GM12878 (cell line): ENCODE results near the gene TNFSF8. TPM values are rescaled to one million over a fixed set of nuclear protein-coding genes. Genes with fewer than 3 reads are reported as not detected.

Source experiments
- ATAC-seq: fragments of 200-7000 bp; cut with Tn5 transposase; 3 replicates; pipeline ENCODE4 v1.9.1; 2020; ENCODE audit warnings: mild to moderate bottlenecking, moderate library complexity
- BruUV-seq: library from RNA; stranded (reverse); fragments of 400-500 nt; replicated peaks from 2 replicates; lab custom pipeline; 2021; lab: Mats Ljungman, UMichigan
- CTCF ChIA-PET: fragments of 300-600 bp; sonication (Branson Sonifier 250); formaldehyde crosslinking; extraction: SDS; loops from one replicate; lab custom pipeline; 2021; ENCODE audit warnings: inconsistent platforms; lab: Yijun Ruan, JAX
- POLR2A ChIA-PET: fragments of 350-600 bp; formaldehyde crosslinking; extraction: SDS; loops from one replicate; lab custom pipeline; 2021; ENCODE audit warnings: inconsistent platforms; lab: Charles Lee
- RAD21 ChIA-PET: fragments of 300-600 bp; sonication (Branson Sonifier 250); formaldehyde crosslinking; loops from one replicate; lab custom pipeline; 2023; ENCODE audit warnings: antibody characterized with exemption; ENCODE audit not compliant: unreplicated experiment; lab: Charles Lee
- SMC1A ChIA-PET: fragments of 300-600 bp; sonication (Branson Sonifier 250); formaldehyde crosslinking; loops from one replicate; lab custom pipeline; 2023; ENCODE audit not compliant: unreplicated experiment, uncharacterized antibody; lab: Charles Lee
- DNase-seq: peaks from one replicate; pipeline ENCODE4 v3.0.0-alpha.2; 2011; ENCODE audit warnings: low read depth, low spot score
- FAIRE-seq: peaks from 3 replicates; lab custom pipeline; 2011; peaks lifted over from hg19 to GRCh38; lab: Jason Lieb, UNC
- H2AFZ ChIP-seq: 2 replicates; pipeline ENCODE4 v1.6.0; 2011; ENCODE audit warnings: low read depth, low read length, control low read depth; ENCODE audit not compliant: control insufficient read depth
- H3K27ac ChIP-seq: 2 replicates; pipeline ENCODE4 v1.5.1; 2011; ENCODE audit warnings: control low read depth; ENCODE audit not compliant: control insufficient read depth, insufficient read depth
- H3K27me3 ChIP-seq, 2 experiments: replicated peaks in 1 of 2; 2 replicates each; pipeline versions ENCODE4 v1.6.0 to v1.6.1; 2011; ENCODE audit warnings: low read length in 1 of 2; ENCODE audit not compliant: control insufficient read depth in 2 of 2, insufficient read depth in 2 of 2
- H3K36me3 ChIP-seq, 2 experiments: 2 replicates each; pipeline ENCODE4 v1.5.1; 2011; ENCODE audit warnings: low read length in 1 of 2; ENCODE audit not compliant: control insufficient read depth in 2 of 2, insufficient read depth in 2 of 2
- H3K4me1 ChIP-seq: 2 replicates; pipeline ENCODE4 v1.6.1; 2011; ENCODE audit warnings: mild to moderate bottlenecking, low read length, moderate library complexity, mixed read lengths; ENCODE audit not compliant: control insufficient read depth, insufficient read depth
- H3K4me2 ChIP-seq: 2 replicates; pipeline ENCODE4 v1.6.0; 2011; ENCODE audit warnings: control low read depth; ENCODE audit not compliant: control insufficient read depth, insufficient read depth
- H3K4me3 ChIP-seq: fragments of 200-600 bp; sonication (generic); 2 replicates; pipeline ENCODE4 v1.5.1; 2016
- H3K79me2 ChIP-seq: 2 replicates; pipeline ENCODE4 v1.6.0; 2011; ENCODE audit warnings: low read length; ENCODE audit not compliant: control insufficient read depth, insufficient read depth
- H3K9ac ChIP-seq: 2 replicates; pipeline ENCODE4 v1.8.0; 2011; ENCODE audit warnings: low read length, control low read depth, mixed read lengths; ENCODE audit not compliant: control insufficient read depth, insufficient read depth
- H3K9me3 ChIP-seq: replicated peaks from 3 replicates; pipeline ENCODE4 v1.5.1; 2011; ENCODE audit warnings: mild to moderate bottlenecking, low read length; ENCODE audit not compliant: control insufficient read depth, insufficient read depth
- H4K20me1 ChIP-seq: 2 replicates; pipeline ENCODE4 v1.6.0; 2011; ENCODE audit not compliant: control insufficient read depth, insufficient read depth
- ASH2L ChIP-seq: fragments of 300-600, 200-600 bp; sonication (generic); IDR thresholded peaks from 2 replicates; pipeline ENCODE4 v1.6.1; 2017; ENCODE audit warnings: low read depth, mild to moderate bottlenecking, borderline replicate concordance
- FOXK2 ChIP-seq: fragments of 450-650 bp; IDR thresholded peaks from 2 replicates; pipeline ENCODE4 v1.6.1; 2017; ENCODE audit warnings: mild to moderate bottlenecking, moderate library complexity
- HDAC2 ChIP-seq: fragments of 200-600 bp; sonication (generic); IDR thresholded peaks from 2 replicates; pipeline ENCODE4 v1.6.1; 2017
- HDAC6 ChIP-seq: fragments of 200-600 bp; sonication (generic); IDR thresholded peaks from one replicate; pipeline ENCODE4 v1.8.0; 2017; ENCODE audit warnings: antibody characterized with exemption; ENCODE audit not compliant: unreplicated experiment
- NFYA ChIP-seq: IDR thresholded peaks from 2 replicates; pipeline ENCODE4 v1.6.1; 2011; ENCODE audit warnings: low read depth, mild to moderate bottlenecking, low read length, improper control_type of control experiment, borderline replicate concordance
- PAX8 ChIP-seq: fragments of 450-650 bp; IDR thresholded peaks from 2 replicates; pipeline ENCODE4 v1.6.1; 2017; ENCODE audit warnings: mild to moderate bottlenecking, moderate library complexity
- RUNX3 ChIP-seq: IDR thresholded peaks from 2 replicates; pipeline ENCODE4 v1.6.1; 2012; ENCODE audit warnings: low read length, inconsistent platforms
- ZNF274 ChIP-seq: IDR thresholded peaks from one replicate; pipeline ENCODE4 v1.8.0; 2011; ENCODE audit not compliant: insufficient read length, insufficient read depth
- WGBS: methylation state at CpG from one replicate; pipeline ENCODE4 v1.1.6; 2016; ENCODE audit warnings: low lambda C conversion rate; ENCODE audit not compliant: insufficient replicate concordance, insufficient coverage; ENCODE audit errors: missing lambda C conversion rate; 5-methylcytosine and 5-hydroxymethylcytosine counted together
- in situ Hi-C: fragments of 300-500 bp; cut with MboI; formaldehyde crosslinking; loops from 9 replicates; pipeline ENCODE4 v1.14.3; 2018; ENCODE audit warnings: mixed read lengths
- intact Hi-C: fragments of 100-400 bp; cut with micrococcal nuclease; formaldehyde crosslinking; loops from one replicate; pipeline ENCODE4 v1.14.2; 2022; ENCODE audit not compliant: unreplicated experiment
- polyA plus RNA-seq, 11 experiments: library from polyadenylated mRNA; depleted of rRNA in 4 of 11; unstranded in 6 of 11; stranded (reverse) in 5 of 11; fragments of >200 nt; fragmentation: Nextera tagmentation in 4 of 11; fragmentation: Illumina TruSeq in 1 of 11; extraction: Ambion mirVana in 4 of 11; extraction: Trizol in 1 of 11; gene quantifications; 1 replicate in 1 of 11; 2 replicates in 10 of 11; pipeline versions ENCODE4 v1.2.1 to v1.2.3, GENCODE V29; 2011 to 2016; ENCODE audit warnings: inconsistent platforms in 2 of 11, missing spikeins in 2 of 11, low read depth in 1 of 11
- total RNA-seq, 4 experiments: library from RNA; depleted of rRNA in 3 of 4; stranded (reverse); fragments of >200 nt in 3 of 4; fragmentation: Illumina TruSeq in 1 of 4; extraction: Trizol in 1 of 4; gene quantifications; 2 replicates each; pipeline versions ENCODE4 v1.2.1 to v1.2.3, GENCODE V29; 2013 to 2021
- TF ChIP-seq, protein P1 (sequence below): IDR thresholded peaks from 2 replicates; pipeline ENCODE4 v1.6.1; 2012; ENCODE audit warnings: improper control_type of control experiment, low read depth, low read length; ENCODE audit not compliant: insufficient replicate concordance
- TF ChIP-seq, protein P2 (sequence below): fragments of 450-650 bp; IDR thresholded peaks from 2 replicates; pipeline ENCODE4 v1.6.1; 2017; ENCODE audit warnings: borderline replicate concordance

Gene TNFSF8
- total and polyA plus RNA-seq, 10 of the 15 experiments (the other 5 are each of a cell fraction or from before 2014, with no cell fraction given) = 0.10 to 0.29 (median 0.15) TPM; not detected in 7

DNA sequence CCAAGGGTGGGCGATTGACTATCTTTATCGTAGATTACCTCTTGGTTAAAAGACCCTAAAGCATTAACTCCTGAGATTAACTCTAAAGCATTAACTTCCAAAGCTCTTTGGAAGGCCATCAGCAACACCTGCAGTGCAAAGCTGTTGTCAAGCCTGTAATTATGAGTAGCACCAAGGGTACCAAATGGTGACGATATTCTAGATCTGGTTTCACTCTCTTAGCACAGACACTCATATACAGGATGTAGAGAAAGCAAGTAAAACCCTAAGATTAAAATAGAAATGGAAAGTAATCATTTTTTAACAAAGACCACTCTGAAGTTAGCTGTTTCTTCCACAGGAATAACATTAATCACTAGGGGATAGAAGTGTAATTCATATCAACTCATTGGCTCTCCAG lies 29.9 kb upstream of the TNFSF8 start (continued):
- TF ChIP-seq, protein P1, sequence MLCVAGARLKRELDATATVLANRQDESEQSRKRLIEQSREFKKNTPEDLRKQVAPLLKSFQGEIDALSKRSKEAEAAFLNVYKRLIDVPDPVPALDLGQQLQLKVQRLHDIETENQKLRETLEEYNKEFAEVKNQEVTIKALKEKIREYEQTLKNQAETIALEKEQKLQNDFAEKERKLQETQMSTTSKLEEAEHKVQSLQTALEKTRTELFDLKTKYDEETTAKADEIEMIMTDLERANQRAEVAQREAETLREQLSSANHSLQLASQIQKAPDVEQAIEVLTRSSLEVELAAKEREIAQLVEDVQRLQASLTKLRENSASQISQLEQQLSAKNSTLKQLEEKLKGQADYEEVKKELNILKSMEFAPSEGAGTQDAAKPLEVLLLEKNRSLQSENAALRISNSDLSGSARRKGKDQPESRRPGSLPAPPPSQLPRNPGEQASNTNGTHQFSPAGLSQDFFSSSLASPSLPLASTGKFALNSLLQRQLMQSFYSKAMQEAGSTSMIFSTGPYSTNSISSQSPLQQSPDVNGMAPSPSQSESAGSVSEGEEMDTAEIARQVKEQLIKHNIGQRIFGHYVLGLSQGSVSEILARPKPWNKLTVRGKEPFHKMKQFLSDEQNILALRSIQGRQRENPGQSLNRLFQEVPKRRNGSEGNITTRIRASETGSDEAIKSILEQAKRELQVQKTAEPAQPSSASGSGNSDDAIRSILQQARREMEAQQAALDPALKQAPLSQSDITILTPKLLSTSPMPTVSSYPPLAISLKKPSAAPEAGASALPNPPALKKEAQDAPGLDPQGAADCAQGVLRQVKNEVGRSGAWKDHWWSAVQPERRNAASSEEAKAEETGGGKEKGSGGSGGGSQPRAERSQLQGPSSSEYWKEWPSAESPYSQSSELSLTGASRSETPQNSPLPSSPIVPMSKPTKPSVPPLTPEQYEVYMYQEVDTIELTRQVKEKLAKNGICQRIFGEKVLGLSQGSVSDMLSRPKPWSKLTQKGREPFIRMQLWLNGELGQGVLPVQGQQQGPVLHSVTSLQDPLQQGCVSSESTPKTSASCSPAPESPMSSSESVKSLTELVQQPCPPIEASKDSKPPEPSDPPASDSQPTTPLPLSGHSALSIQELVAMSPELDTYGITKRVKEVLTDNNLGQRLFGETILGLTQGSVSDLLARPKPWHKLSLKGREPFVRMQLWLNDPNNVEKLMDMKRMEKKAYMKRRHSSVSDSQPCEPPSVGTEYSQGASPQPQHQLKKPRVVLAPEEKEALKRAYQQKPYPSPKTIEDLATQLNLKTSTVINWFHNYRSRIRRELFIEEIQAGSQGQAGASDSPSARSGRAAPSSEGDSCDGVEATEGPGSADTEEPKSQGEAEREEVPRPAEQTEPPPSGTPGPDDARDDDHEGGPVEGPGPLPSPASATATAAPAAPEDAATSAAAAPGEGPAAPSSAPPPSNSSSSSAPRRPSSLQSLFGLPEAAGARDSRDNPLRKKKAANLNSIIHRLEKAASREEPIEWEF = no peak
- no peak for TF ChIP-seq ZNF274
- no peak for TF ChIP-seq HDAC2
- TF ChIP-seq, all 136 proteins: peak for 0

GRCh38 chr9:114958844-114959235 lies 28.4 kb upstream of the TNFSF8 start:
- H3K27me3 ChIP-seq = no peaks in the 10 kb centered on the region; a peak in 1 of 4 replicates
- SMC1A ChIA-PET = interaction anchor here (1.3 kb wide), 1 partner anchor 8 kb away, joined by 3 read pairs; no protein-coding TSS in a partner anchor
- in situ Hi-C loops (no loop called here), intact Hi-C loops (loop anchor here (5.0 kb wide), 1 partner anchor 43 kb away; no protein-coding TSS in a partner anchor)
- no peaks in the 10 kb centered on the region for H3K36me3 ChIP-seq
- no peak overlapping the region for H3K4me2 ChIP-seq
- CTCF ChIA-PET = no interaction called here
- no peaks in the 10 kb centered on the region for H4K20me1 ChIP-seq
- no TSS peak for BruUV-seq
- POLR2A ChIA-PET = no interaction called here
- H3K4me3 ChIP-seq = no peak overlapping the region
- WGBS = 42% methylated on average over 2 of the region's 2 CpGs
- ATAC-seq = no peak
- no peak for DNase-seq
- H3K9me3 ChIP-seq = peaks cover 2% of the 10 kb centered on the region; the same call in 1 of the 3 replicates
- RAD21 ChIA-PET = interaction anchor here (0.6 kb wide), 1 partner anchor 11 kb away, joined by 3 read pairs; no protein-coding TSS in a partner anchor
- no peak overlapping the region for H3K9ac ChIP-seq
- no peaks in the 10 kb centered on the region for H3K4me1 ChIP-seq
- H3K27ac ChIP-seq = no peak overlapping the region
- no peak for FAIRE-seq
- no peaks in the 10 kb centered on the region for H3K79me2 ChIP-seq
- no peak overlapping the region for H2AFZ ChIP-seq
- TF ChIP-seq FOXK2 (no peak), RUNX3 (no peak), PAX8 (no peak), ASH2L (no peak), NFYA (no peak), HDAC6 (no peak)
- TF ChIP-seq, protein P2, sequence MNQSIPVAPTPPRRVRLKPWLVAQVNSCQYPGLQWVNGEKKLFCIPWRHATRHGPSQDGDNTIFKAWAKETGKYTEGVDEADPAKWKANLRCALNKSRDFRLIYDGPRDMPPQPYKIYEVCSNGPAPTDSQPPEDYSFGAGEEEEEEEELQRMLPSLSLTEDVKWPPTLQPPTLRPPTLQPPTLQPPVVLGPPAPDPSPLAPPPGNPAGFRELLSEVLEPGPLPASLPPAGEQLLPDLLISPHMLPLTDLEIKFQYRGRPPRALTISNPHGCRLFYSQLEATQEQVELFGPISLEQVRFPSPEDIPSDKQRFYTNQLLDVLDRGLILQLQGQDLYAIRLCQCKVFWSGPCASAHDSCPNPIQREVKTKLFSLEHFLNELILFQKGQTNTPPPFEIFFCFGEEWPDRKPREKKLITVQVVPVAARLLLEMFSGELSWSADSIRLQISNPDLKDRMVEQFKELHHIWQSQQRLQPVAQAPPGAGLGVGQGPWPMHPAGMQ = no peak
